Hematopoietic multipotent progenitor cell treated with erythropoietin and hydrocortisone succinate and interleukin-3 and kit ligand, for 6 days (in vitro differentiated cells): ENCODE results near the gene LEMD3.

Source experiments
- DNase-seq: peaks from one replicate; pipeline ENCODE4 v3.0.0-alpha.2; 2015

The LEMD3 gene

GRCh38 chr12:65170209-65170881, 962 bp downstream of the LEMD3 start:
- DNase-seq = peak; percentile 88

GRCh38 chr12:65171073-65171472, 1.7 kb downstream of the LEMD3 start:
- no peak for DNase-seq

DNA sequence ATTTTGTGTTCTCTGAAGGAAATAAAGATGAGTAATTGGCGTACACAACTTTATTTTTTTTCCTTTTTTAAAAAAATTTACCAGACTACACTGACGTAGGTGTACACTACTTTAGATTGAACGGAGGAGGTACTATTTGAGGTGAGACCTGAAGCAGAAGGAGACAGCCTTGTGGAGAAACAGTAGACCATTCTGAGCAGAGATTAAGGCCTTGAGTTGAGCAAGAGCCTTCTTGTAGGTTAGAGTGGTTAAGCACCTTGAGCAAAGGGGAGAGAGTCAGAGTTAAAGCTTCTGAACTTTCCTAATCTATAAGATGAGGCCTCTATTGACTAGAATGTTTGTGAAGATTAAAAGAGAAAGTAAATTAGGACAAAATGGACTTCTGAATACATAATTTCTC, 2.5 kb downstream of the LEMD3 start:
- peak; percentile 40 for DNase-seq

DNA sequence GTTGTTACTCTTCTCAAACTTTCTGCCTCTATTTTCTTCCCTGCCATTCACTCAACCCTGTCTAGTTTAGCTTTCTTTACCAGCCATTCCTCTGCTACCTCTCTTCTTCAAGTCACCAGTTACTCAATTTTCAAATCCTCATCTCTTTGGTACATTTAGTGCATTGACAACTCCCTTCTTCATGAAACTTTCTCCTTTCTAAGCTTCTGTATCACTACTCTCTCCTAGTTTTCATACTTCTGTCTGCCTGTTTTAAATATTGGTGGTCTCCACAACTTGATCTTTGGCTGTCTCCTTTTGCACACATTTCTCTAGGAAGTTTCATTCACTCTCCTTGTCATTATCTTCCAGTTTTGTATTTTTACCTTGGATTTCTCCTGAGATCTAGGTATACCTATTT, 6.0 kb downstream of the LEMD3 start:
- no peak for DNase-seq

GRCh38 chr12:65182012-65182739, 12.8 kb downstream of the LEMD3 start:
- DNase-seq = peak; percentile 73

DNA sequence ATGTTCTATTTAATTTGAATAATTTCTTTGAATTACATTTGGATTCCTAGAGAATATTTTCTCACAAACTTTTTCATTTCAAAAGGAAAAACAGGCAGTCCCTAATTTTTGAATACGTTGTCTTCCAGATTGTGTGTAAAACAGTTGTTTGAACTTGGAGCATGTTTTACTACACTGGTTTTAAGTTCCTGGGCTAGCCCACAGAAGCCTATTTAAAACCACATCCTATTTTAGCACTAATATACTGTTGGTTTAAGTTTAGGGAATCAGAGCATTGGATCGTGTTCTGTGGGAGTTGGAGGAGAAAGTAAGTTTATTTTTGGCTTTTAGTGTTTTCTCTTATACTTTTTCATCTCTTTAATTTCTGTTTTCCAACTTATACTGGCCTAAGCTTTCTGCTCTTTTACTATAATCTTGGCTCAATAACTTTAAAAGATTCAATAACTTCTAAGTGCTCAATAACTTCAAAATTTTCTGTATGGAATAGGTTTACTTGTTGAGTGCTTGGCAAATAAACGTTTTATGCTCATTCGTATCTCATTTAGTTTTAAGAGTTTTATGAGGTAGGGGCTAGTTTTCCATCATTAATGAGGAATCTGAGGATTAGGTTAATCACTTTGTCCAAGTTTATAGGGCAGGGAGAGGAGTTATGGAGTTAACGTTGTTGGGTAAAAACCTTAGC, 14.9 kb downstream of the LEMD3 start:
- DNase-seq = no peak

DNA sequence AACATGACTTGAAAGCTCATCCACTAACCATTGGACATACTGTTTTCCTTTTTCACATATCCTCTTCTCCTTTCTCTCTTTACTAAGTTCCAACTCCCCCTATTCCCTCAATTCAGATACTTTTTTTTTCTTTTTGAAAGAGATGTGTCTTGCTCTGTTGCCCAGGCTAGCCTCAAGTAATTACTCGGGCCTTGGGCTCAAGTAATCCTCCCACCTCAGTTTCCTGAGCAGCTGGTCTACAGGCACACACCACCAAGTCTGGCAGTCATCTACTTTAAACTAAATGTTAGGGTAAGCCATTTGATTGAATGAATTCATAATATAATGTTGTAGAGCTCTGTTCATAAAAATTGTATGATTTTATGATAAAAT, 15.5 kb downstream of the LEMD3 start:
- DNase-seq = no peak

- DNase-seq = no peak
Measured at GRCh38 chr12:65187665-65188064, 18.3 kb downstream of the LEMD3 start.

DNA sequence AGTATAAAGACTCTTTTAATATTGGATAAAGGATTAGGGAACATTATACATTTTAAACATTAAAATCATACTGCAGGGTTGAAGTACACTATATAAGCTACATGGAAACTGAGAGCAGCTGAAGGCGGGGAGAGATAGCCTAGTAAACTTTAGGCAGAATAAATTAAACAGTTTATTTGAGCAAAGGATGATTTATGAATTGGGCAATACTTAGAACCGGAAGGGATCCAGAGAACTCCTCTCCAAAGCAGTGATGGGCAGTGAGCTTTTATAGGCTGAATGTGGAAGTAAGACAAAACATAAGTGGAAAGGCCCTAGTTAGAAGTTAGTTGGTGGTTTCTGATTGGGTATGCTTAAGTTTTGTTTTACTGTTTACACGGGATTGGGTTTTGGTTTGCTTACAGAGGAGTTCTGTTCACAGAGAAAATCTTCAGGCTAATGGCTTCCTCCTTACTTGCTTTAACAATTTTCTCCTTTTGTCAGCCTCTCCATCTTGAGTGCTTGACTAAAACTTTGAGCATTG, 18.9 kb downstream of the LEMD3 start:
- no peak for DNase-seq

GRCh38 chr12:65189028-65189718, 19.8 kb downstream of the LEMD3 start:
- no peak for DNase-seq

DNA sequence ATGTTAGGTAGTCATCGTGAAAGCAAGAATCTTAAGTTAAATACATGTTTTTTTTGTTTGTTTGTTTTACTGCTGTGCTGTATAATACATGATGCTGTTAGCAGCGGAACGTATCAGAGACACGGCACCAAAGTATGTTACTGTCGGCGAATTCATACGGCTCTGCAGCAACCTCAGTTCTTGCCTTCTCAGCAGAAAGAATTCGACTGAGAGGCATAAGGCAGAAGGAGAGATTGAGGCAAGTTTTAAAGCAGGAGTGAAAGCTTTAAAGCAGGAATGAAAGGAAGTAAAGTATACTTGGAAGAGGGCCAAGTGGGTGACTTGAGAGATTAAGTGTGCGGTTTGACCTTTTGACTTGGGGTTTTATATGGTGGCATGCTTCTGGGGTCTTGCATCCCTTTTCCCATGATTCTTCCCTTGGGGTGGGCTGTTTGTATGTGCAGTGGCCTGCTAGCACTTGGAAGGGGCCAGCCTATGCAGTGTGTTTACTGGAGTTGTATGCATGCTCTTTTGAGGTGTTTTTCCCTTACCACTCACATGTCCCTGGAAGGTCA, 23.7 kb downstream of the LEMD3 start:
- DNase-seq = peak; percentile 68

GRCh38 chr12:65194949-65195348, 25.6 kb downstream of the LEMD3 start:
- no peak for DNase-seq

GRCh38 chr12:65195387-65196055, 26.1 kb downstream of the LEMD3 start:
- no peak for DNase-seq

GRCh38 chr12:65196762-65197567, 27.6 kb downstream of the LEMD3 start:
- no peak for DNase-seq

DNA sequence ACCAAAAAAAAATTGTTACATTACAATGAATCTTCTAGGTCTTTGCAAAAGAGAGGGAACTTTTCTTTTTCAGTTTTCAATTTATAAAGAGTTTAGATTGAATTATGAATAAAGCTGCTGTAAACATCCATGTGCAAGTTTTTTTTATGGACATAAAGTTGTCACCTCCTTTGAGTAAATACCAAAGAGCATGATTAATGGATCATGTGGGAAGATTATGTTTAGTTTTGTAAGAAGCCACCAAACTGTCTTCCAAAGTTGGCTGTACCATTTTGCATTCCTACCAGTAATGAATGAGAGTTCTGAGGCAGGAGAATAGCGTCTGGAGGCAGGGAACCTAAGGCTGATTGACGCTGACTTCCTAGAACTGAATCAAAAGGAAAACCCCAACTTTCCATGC, 30.2 kb downstream of the LEMD3 start:
- DNase-seq = no peak

GRCh38 chr12:65200007-65200665, 30.8 kb downstream of the LEMD3 start:
- no peak for DNase-seq

DNA sequence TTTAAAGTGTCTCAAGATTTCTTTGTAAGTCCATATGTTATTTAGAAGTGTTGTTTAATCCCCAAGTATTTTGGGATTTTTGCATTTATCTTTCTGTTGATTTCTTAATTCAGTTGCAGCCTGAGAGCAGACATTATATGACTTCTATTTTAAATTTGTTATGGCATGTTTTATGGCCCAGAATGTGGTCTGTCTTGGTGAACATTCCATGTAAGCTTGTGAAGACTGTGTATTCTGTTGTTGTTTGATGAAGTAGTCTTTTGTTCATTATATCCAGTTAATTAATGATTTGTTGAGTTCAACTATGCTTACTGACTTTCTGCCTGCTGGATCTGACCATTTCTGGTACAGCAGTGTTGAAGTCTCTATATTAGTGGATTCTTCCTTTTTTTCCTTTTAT, 34.0 kb downstream of the LEMD3 start:
- no peak for DNase-seq

GRCh38 chr12:65204886-65205525, 35.6 kb downstream of the LEMD3 start:
- DNase-seq = no peak

- no peak for DNase-seq
Measured at GRCh38 chr12:65205886-65206285, 36.5 kb downstream of the LEMD3 start.

DNA sequence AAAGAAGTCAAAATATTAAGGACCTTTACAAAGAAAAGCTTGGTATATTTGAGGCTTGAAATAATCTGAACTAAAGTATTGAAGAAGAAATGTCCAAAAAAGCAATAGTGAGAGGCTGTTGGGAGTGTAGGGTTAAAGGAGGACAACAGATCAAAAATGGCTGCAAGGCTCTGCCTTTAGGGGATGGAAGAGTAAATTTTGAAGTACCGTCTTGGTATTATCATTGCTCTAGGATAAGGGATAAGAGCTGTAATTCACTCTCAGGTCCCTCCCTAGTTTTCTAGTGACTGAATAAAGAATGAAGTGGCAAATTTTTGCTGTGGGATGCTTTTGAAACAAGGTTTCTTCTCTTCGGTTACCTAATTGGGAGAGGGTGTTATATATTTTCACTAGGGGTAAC, 38.7 kb downstream of the LEMD3 start:
- DNase-seq = no peak
